Upper lobe of right lung (tissue), 1 donor: Measurements from ENCODE around the gene SDHAF2. TPM values are rescaled to one million over a fixed set of nuclear protein-coding genes. Genes with fewer than 3 reads are reported as not detected.

Source experiments
- ATAC-seq: fragments of 200-7000 bp; cut with Tn5 transposase; one replicate; pipeline ENCODE4 v1.9.1; 2020; ENCODE audit warnings: mild to moderate bottlenecking, moderate library complexity
- DNase-seq: peaks from one replicate; pipeline ENCODE4 v3.0.0-alpha.2; 2020
- H3K27ac ChIP-seq: fragments of 200-600 bp; one replicate; pipeline ENCODE4 v1.8.0; 2022
- H3K27me3 ChIP-seq: fragments of 200-600 bp; one replicate; pipeline ENCODE4 v1.8.0; 2022; ENCODE audit warnings: mild to moderate bottlenecking
- H3K36me3 ChIP-seq: fragments of 200-600 bp; one replicate; pipeline ENCODE4 v1.8.0; 2022
- H3K4me1 ChIP-seq: fragments of 200-600 bp; one replicate; pipeline ENCODE4 v1.8.0; 2022
- H3K4me3 ChIP-seq: fragments of 200-600 bp; one replicate; pipeline ENCODE4 v1.8.0; 2022; ENCODE audit warnings: mild to moderate bottlenecking
- H3K9me3 ChIP-seq: fragments of 200-600 bp; one replicate; pipeline ENCODE4 v1.8.0; 2022
- CTCF ChIP-seq: fragments of 200-600 bp; IDR thresholded peaks from one replicate; pipeline ENCODE4 v1.8.0; 2022; ENCODE audit warnings: antibody characterized with exemption
- intact Hi-C: fragments of 100-400 bp; cut with DNase I; formaldehyde crosslinking; loops from one replicate; pipeline ENCODE4 v1.11.0; 2022
- total RNA-seq: library from RNA; stranded (reverse); fragmentation: NEBNext Ultra II Directional; extraction: Animal tissue kit (Norgen Biotek cat#: 25700); gene quantifications from one replicate; pipeline ENCODE4 v1.2.1, GENCODE V29; 2021
- donor health status: DM: no; HTN: yes; CAD: no; lungs with severe emphysema.

Gene SDHAF2
- total RNA-seq, 1 donor from 2014 or later = 34.1 TPM

- TF ChIP-seq CTCF = no peak
- ATAC-seq = no peak
These were observed 7.6 kb downstream of the SDHAF2 start for GRCh38 chr11:61437496-61437895.

DNA sequence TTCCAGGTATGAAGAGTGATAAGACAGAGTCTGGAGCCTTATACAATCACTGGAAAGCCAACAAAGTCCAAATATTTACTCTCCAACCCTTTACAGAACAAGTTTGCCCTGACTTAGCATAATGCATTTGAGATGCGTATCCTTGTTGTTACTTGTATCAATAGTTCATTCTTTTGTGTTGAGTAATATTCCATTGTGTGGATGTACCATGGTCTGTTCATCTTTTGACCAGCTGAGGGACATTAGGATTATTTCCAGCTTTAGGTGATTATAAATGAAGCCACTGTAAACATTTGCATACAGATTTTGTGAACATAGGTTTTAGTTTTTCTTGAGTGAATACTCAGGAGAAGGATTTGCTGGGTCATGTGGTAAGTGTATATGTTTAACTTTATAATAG, 9.7 kb downstream of the SDHAF2 start:
- ATAC-seq = no peak
- Histone ChIP-seq H3K4me3 (no peak overlapping the region), H3K4me1 (peaks cover 10% of the 10 kb centered on the region), H3K36me3 (peaks cover 76% of the 10 kb centered on the region), H3K27ac (no peak overlapping the region), H3K27me3 (no peaks in the 10 kb centered on the region), H3K9me3 (no peaks in the 10 kb centered on the region)
- intact Hi-C loops = no loop called here
- no peak for DNase-seq
- no peak for TF ChIP-seq CTCF

More at GRCh38 chr11:61437496-61437895, 7.6 kb downstream of the SDHAF2 start:
- peaks cover 54% of the 10 kb centered on the region for H3K36me3 ChIP-seq
- no peak for DNase-seq
- no peak overlapping the region for H3K27ac ChIP-seq
- no peaks in the 10 kb centered on the region for H3K27me3 ChIP-seq
- intact Hi-C loops = no loop called here
- H3K4me3 ChIP-seq = no peak overlapping the region
- H3K9me3 ChIP-seq = no peaks in the 10 kb centered on the region
- H3K4me1 ChIP-seq = peaks cover 10% of the 10 kb centered on the region

DNA sequence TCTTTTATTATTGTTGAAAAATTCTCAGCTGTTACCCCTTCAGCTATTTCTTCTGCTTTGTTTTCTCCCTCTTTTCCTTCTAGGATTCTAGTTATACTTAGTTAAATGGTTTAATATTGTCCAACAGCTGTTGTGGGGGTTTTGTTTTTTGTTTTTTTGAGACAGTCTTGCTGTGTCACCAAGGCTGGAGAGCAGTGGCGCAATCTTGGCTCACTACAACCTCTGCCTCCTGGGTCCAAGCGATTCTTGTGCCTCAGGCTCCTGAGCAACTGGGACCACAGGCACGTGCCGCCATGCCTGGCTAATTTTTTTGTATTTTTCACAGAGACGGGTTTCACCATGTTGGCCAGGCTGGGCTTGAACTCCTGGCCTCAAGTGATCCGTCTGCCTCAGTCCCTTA, 12.7 kb downstream of the SDHAF2 start:
- no peaks in the 10 kb centered on the region for H3K9me3 ChIP-seq
- no peak for DNase-seq
- intact Hi-C loops = no loop called here
- no peak overlapping the region for H3K4me3 ChIP-seq
- H3K27me3 ChIP-seq = no peaks in the 10 kb centered on the region
- no peak overlapping the region for H3K27ac ChIP-seq
- no peak for ATAC-seq
- H3K4me1 ChIP-seq = no peaks in the 10 kb centered on the region
- TF ChIP-seq CTCF = no peak
- peaks cover 93% of the 10 kb centered on the region for H3K36me3 ChIP-seq

DNA sequence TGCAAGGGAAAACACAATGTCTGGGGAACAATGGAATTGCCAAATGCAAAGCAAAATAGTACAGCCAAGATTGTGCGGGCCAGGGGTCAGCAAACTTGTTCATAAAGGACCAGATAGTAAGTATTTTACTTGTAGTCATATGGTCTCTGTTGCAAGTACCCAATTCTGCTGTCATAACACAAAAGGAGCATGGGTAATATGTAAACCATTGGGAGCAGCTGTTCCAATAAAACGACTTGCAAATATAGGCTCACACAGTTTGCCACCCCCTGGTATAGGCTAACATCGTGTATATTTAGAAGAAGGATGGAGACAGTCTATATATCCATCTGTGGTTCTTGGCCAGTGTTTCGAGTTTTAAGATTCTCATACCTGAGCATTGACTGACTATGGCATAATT, 15.6 kb downstream of the SDHAF2 start:
- no peak for ATAC-seq
- Histone ChIP-seq H3K9me3 (no peaks in the 10 kb centered on the region), H3K36me3 (peaks cover 84% of the 10 kb centered on the region), H3K27ac (no peak overlapping the region), H3K4me3 (no peak overlapping the region), H3K4me1 (no peaks in the 10 kb centered on the region), H3K27me3 (no peaks in the 10 kb centered on the region)
- DNase-seq = no peak
- intact Hi-C loops = no loop called here
- no peak for TF ChIP-seq CTCF

DNA sequence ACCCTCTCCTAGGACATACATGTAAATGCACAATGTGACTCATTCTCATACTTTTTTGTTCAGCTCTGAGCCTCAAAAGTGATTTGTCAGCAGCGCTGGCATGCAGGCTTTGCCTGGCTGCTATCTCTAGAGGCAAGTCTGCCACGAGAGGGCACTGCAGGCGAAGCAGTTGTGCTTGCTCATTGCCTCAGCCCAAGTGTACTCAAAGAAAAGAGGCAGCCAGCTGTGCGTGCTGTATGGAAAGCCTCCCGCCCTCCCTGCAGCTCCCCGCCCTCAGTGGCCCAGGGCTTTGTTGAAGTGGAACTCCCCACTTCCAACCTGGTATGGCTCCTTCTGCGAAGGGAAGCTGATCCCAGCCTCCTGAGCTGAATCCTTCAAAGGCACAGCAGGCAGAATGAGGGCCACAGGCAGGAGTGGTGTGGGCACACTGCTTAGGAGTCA, 16.3 kb downstream of the SDHAF2 start:
- TF ChIP-seq CTCF = peak; percentile 84
- ATAC-seq (peak; percentile 97), DNase-seq (peak; percentile 93)
- peaks cover 81% of the 10 kb centered on the region for H3K36me3 ChIP-seq
- no peaks in the 10 kb centered on the region for H3K4me1 ChIP-seq
- no peaks in the 10 kb centered on the region for H3K9me3 ChIP-seq
- peak overlapping the region; percentile 37 for H3K27ac ChIP-seq
- intact Hi-C loops = no loop called here
- H3K4me3 ChIP-seq = no peak overlapping the region
- no peaks in the 10 kb centered on the region for H3K27me3 ChIP-seq
